ENCODE measurements around the gene OR51E1. TPM values are rescaled to one million over a fixed set of nuclear protein-coding genes. Genes with fewer than 3 reads are reported as not detected.

Gene OR51E1
- total RNA-seq, 2 experiments from 2014 or later = not detected

DNA sequence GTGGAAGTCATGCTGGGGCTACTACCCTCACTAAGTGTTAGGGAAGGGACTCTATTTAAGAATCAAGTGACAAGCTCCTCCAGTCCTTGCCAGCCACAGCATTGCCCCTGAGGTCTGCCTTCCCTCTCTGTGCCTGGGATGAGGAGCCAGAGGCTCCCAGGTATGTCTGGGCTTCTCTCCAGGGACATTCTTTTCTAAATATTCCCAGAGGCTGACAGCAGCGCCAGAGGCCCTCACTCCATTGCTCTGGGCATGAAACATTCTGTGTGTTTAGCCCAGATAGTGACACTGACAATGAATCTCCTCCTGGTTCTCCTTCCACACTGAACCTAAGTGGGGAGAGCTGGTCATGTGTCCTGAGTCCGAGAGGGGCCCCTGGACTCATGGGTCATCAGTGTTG is 2.2 kb downstream of the OR51E1 start:
- CTCF ChIA-PET = interaction anchor here (1.6 kb wide), 1 partner anchor 9 kb away, joined by 4 read pairs; the partner anchor contains the start of gene OR51D1
- POLR2A ChIA-PET = no interaction called here

DNA sequence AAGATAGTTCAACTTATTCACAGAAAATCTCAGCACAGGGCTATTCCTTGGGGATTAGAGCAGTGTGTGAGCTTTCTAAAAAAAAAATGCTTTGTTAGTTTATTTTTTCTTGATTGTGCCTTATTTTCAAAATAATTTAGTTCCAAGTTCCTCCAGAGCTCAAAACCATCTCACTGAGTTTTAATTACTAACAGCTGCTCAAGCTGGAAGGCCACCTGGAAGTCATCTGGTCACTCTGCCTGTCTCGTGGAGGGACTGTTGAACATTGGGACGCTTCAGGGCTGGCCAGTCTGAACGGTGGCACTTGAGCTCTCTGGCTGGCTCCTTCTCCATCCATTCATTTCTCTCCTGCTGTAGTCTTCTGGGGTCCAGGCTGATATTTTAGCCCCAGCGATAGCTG is 4.0 kb downstream of the OR51E1 start:
- ChIA-PET POLR2A (no interaction called here), CTCF (interaction anchor here (1.1 to 1.5 kb wide), 2 partner anchors 9 to 11 kb away, joined by 3 to 4 read pairs; partner anchors contain the start of gene OR51D1)

DNA sequence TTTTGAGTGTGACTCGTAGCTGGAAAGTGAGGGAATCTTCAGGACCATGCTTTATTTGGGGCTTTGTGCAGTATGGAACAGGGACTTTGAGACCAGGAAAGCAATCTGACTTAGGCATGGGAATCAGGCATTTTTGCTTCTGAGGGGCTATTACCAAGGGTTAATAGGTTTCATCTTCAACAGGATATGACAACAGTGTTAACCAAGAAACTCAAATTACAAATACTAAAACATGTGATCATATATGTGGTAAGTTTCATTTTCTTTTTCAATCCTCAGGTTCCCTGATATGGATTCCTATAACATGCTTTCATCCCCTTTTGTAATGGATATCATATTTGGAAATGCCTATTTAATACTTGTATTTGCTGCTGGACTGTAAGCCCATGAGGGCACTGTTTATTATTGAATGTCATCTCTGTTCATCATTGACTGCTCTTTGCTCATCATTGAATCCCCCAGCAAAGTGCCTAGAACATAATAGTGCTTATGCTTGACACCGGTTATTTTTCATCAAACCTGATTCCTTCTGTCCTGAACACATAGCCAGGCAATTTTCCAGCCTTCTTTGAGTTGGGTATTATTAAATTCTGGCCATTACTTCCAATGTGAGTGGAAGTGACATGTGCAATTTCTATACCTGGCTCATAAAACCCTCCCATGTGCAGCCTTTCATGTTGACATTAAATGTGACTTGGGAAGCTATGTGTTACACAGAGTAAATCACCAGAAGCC is 11.0 kb downstream of the OR51E1 start:
- POLR2A ChIA-PET = no interaction called here
- CTCF ChIA-PET = no interaction called here

DNA sequence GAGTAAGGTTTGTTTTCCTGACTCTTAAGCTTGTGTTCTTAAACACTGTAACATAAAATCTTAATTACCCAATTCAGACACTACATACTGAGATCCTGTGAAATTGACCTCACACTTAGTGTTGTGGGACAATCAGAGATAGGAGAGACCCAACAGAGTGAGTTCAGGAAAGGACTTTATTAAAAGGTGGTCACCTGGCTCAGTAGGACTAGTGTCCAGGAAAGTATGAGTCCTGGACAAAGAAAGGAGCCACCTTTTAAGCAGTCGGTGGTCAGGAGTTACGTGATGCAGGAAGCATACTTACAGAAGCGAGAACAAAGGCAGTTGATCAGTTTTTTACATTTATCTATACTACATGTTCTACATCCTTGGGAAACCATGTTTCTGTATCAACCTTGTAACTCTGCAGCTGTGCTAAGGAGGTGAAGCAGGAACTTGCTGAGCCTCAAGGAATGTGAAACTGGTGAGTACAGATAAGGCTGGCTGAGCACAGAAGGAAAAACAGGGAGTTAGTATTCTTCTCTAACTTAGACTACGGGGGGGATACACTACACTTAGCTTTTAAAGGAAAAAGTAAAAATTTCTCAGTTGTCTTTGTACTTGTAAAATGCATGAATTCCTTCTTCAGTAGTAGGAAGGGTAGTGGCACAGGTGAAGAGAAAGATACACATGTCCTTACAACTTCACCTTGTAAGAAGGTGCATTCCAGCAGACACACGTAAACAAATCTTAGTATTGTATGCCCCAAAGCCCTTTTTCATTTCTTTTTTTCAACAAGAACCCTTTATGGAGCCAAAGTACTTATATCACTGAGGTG is 15.1 kb downstream of the OR51E1 start:
- CTCF ChIA-PET = no interaction called here
- POLR2A ChIA-PET = no interaction called here

DNA sequence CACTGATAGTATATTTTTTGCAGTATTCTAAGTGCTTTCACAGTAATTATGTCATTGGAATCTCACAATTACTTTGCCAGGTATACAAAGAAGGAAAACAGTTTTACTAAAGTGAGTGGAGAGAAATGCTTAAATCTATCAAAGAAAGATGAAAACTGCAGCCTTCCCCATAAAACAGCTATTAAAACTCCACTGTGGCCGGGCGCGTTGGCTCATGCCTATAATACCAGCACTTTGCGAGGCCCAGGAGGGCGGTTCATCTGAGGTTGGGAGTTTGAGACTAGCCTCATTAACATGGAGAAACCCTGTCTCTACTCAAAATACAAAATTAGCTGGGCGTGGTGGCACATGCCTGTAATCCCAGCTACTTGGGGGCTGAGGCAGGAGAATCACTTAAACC is 19.1 kb downstream of the OR51E1 start:
- POLR2A ChIA-PET = no interaction called here
- CTCF ChIA-PET = no interaction called here

DNA sequence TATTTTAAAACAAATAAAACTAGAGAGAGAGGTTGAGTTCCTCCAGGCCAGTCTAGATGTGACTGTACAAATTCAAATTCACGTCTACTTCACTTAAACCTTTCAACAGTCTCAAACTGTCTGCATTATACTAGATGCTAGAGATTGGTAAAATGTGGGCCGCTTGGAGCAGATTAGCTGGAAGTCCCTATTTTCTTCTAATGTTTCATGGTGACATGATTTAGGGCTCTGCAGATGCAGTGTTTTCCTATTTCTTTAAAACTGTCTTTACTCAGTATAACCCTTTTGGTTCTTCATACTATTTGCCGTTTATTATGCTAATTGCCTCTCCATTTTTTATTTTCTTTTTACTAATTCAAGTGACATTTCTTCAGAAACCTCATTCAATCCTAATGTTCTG is 20.4 kb downstream of the OR51E1 start:
- ChIA-PET CTCF (no interaction called here), POLR2A (no interaction called here)

DNA sequence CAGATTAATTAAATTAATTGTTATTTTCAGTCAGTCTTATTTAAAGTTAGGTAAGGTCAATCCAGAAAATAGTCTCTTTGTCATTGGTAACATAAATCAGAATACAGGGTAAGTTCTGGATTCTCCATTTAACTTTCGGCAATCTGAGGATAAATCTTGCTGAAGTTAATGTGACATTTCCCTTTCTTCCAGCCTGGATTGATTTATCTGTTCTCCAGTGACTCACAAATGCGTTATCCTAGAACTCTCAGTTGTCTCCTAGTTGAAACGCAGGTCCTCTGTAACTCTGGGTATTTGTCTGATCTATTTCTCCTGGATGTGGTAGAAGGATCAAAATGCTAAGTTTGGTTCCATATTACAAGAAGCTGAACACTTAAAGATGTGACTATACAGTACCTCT is 21.0 kb downstream of the OR51E1 start:
- CTCF ChIA-PET = no interaction called here
- POLR2A ChIA-PET = no interaction called here

DNA sequence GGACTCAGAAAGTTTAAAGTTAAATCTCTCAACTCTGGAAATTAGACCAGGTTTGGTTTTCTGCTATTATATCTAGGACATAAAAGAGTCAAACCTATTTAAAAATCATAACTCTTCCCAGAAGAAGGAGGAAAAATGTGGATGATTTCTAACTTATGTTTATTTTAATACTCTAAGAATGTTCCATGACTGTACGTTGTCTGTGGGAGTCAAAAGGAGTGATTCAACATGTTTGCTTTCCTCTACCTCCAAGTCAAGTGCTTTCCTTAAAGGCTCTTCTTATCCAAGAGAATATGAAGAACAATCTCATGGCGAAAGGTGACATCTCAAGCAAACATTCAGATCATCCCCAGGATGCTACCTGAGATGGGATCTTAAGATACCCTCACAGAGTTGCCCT is 21.6 kb downstream of the OR51E1 start:
- ChIA-PET CTCF (no interaction called here), POLR2A (no interaction called here)

DNA sequence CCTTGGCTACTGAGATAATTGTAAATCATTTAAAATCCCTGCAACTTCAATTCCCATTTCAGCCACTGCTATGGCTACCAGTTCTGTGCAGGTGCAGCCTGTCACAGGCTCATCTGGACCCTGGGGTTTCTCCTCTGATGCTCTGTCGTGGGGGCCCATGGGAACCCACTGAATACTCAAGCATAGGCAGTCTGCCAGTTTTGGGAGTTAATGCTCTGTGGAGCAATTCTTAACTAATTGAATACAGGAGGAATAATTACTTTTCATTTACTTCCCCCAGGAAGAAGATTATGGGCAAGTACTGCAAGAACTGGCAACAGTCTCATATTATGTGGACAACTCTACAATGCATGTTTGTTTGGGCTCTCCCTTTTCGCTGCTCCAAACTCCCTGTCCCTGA is 28.0 kb downstream of the OR51E1 start:
- POLR2A ChIA-PET = no interaction called here
- CTCF ChIA-PET = no interaction called here

DNA sequence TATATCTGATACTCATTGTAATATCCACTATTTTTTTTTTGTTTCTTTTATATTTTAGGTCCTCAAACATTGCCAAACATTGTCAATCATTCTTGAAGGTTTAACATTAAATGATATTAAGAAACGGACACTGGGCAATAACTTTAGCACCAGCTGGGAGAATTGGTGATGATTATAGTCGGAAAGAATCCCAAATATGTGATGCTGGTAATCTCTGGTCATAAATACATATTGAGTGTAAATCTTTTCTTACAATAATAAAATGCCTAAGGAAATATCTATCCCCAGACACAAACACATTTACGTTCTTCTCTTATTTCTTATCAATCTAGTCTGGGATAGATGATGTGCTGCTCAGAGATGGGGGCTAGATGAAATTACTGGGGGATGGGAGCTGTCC is 28.7 kb downstream of the OR51E1 start:
- POLR2A ChIA-PET = no interaction called here
- CTCF ChIA-PET = no interaction called here

DNA sequence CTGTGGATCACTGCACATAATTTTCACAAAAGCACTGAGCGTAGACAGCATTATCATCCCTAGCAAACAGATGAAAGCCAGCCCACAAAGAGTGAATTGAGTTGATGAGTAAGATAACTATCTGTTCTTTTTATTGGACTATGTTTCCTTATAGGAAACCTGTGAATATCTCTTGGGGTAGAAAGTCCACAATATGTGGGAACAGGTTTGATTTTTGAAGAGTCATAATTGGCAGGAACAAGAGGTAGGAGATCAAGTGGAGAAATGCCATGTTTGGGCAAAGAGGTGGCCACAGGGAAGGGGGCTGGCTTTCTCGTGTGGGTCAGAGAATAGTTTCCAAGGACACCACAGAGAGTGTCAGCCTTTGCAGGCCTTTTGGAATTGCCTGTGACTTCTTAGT is 30.0 kb downstream of the OR51E1 start:
- CTCF ChIA-PET = no interaction called here

DNA sequence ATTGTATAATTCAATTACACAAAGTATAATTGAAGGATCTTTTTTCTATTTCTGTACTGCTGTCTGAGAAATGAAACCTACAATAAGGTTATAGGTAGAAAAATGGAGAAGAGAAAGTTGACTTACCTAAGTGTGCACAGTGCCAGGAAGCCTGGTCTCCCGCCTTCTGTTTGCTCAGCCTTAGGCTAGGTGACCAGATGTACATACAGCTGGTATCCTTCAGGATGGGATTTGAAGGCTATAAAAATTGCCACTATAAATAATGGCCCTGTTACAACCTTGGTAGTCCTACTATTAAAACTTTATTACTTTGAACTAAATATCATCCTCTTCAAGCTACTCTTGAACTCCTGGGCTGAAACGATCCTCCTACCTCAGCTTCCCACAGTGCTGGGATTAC is 34.2 kb downstream of the OR51E1 start:
- POLR2A ChIA-PET = no interaction called here

More for the DNA sequence above, 30.0 kb downstream of the OR51E1 start:
- POLR2A ChIA-PET = no interaction called here

DNA sequence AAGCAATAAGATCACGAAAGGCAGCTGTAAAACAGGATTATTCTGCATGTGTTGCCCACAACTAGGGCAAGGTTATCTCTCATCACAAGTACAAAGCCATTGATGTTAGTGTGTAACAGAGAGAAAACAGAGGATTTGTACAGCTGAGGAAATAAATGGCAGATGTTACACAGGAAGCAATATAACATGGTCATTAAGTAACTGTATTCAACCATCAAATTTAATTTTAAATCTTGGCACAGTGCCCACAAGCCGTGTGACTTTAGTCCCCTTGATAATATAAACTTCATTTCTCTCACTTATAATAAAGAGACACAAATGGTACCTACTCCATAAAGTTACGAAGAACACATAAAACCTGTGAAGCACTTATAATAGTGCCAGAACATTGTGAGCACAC is 36.6 kb downstream of the OR51E1 start:
- ChIA-PET POLR2A (no interaction called here), CTCF (no interaction called here)

More for the DNA sequence above, 34.2 kb downstream of the OR51E1 start:
- CTCF ChIA-PET = no interaction called here

DNA sequence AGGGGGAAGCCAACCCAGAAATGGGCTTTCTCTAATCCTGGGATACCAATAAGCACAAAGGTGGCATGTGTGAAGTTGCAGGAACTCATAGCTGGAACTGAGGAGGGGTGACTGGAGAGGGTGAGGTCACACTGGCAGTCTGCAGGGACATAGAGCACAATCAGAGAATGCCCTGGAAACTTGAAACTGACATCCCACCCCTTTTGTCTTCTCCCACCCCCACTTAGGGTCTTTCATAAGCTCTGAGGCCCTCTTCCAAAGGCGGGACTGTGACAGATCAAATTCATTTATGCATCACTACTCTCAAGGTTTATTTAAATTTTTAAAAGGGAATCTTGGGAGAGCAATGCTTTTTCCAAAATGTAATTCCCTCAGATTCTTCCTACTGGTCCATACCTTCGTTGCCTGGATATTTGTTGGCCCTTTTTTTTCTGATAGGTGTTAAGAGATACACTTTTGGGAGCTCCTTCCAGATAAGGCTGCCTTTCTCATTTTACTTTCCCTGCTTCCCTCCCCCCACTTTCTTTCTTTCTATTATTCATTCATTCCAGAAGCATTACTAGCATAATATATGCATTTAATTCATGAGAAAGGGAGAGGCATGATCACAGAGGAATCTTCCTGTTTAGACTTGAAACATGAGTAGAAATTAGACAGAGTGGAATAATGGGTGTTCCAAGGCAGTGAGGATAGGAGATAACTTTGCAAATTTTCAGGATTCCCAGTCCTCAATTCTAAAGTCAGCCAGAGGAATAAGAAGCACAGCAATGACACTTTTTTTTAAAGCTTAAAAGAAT is 39.0 kb downstream of the OR51E1 start:
- ChIA-PET POLR2A (no interaction called here), CTCF (no interaction called here)

DNA sequence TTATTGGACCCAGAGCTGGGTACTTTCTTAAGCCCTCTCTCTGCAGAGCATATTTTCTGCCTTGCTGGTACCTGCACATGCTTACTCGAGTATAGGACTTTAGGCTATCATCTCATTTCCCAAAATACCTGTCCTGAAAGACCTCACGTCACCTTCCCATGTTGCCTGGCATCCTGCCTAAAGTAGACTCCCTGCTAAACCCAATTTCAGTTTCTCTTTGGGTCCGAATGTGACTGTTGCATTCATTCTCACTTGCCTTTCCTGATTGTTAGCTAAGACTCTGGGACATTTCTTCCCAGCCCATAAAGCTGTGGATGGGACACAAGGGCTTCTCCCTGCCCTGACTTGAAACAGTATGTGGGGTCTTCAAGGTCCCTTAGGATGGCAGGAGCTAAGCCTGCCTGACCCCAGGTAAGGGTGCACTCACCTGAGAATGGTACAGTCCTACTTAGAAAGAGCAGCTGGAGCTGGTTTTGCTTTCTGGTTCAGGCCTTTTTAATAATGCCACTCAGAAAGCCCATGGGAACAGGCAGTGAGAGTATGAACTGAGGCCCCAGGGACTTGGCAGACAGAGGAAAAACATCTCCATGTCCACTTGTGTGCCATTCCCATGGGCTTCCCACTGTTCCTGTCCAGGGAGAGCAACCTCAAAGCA is 41.0 kb downstream of the OR51E1 start:
- CTCF ChIA-PET = interaction anchor here (1.1 kb wide), 1 partner anchor 48 kb away, joined by 3 read pairs; the partner anchor contains the start of gene OR51D1
- POLR2A ChIA-PET = no interaction called here

DNA sequence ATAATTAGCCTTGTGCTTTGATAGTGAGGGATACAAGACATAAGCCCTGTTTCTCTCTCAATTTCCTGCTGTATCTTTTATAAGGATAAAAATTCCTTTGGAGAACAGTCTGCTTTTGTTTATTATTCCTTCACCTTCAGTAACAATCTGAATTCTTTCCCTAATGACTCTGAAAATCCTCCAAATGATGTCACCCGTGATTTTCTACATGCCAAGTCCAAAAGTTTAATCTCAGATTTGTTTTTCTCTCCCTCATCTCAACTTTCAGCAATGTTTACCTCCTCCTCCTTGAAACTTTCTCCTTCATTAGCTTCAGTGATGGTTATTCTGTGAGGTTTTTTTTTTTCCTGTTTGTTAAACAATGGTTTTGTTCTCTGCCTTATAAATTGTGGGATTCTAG is 51.7 kb downstream of the OR51E1 start:
- POLR2A ChIA-PET = no interaction called here
- CTCF ChIA-PET = no interaction called here

DNA sequence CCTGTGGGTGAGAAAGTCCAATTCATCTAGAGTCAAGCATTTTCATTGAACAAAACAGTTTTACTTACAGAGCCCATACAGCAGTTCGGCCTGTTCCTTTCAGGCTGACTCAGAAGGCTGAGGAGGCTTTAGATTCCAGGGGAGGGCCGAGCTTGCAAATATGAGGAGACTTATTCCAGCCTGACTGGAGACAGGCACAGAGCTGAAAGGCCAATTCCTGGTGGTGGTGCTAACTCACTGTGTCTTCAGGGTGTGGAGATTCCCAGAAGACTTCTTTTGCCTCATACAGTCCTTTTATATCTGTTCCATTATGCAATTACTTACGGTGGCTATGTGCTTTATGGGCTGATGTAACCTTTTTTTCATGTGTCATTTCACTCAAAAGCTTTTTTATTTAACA is 53.8 kb downstream of the OR51E1 start, which contains the start of gene OR51E2:
OR51E2 (minus strand) TSS at position 269 of the 400 bp plus-strand sequence. CDS start 15,142 bp downstream, outside the sequence.
- CTCF ChIA-PET = no interaction called here
- POLR2A ChIA-PET = no interaction called here

DNA sequence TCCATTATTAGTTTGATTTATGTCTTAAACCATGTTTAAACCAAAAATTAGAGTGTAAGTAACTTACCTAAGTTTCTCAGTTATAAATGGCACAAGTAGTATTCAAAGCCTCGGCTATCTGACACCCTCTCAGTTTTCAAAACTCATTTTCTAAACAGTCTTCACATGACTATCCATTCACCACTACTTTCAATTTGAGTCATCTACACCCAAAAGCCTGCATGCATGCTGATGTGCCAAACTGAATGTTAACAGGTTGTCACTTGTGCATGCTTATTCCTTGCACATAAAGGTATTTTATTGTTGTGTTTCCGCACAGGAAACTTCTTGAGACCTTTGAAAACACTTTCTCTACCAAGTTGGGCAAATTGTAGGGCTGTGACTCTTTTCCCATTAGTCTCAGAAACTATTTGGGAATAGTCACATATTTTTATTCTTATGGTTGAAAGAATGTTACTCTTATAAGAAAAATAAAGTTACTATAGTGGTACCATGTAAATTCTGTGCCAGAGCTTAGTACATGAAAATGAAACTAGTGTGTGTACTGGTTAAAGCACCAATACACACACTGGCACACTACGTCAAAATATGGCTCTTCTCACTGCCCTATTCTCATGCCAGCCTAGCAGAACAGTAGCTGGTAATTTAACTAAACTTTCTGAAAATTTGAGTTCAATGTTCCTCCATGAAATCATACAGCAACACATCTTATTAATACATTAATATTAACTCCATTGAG is 56.1 kb downstream of the OR51E1 start:
- POLR2A ChIA-PET = no interaction called here
- CTCF ChIA-PET = no interaction called here

DNA sequence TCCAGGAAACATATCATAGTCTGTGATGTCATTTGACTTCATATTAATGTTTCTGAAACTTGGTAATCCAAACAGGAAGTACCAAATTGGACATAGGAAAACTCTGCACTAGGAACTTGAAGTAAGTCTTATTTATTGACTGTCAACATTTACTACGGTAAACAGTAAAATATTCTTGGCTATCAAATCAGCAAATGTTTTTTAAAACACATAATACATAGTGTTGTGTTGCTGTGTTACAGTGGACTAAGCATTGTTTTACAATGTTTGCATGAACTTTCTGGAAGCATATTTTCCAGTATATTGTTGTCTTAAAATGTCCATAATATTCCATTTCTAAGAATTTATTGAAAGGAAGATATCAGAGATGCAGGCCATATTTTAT is 56.6 kb downstream of the OR51E1 start:
- ChIA-PET POLR2A (no interaction called here), CTCF (no interaction called here)
